Hepatocyte (in vitro differentiated cells): ENCODE data around the gene LCT.

ENCODE experiments used
- CTCF ChIP-seq: fragments of 200-600 bp; sonication (generic); IDR thresholded peaks from 2 replicates; pipeline ENCODE4 v1.5.1; 2016; ENCODE audit warnings: antibody characterized with exemption, mild to moderate bottlenecking; ENCODE audit not compliant: poor library complexity
- EZH2 ChIP-seq: fragments of 200-600 bp; sonication (generic); IDR thresholded peaks from 2 replicates; pipeline ENCODE4 v1.6.1; 2016; ENCODE audit warnings: antibody characterized with exemption, mild to moderate bottlenecking, borderline replicate concordance
- EZH2phosphoT487 ChIP-seq: fragments of 200-600 bp; sonication (generic); IDR thresholded peaks from one replicate; pipeline ENCODE4 v1.6.1; 2018; ENCODE audit warnings: antibody characterized with exemption, mild to moderate bottlenecking, low read depth, moderate library complexity; ENCODE audit not compliant: unreplicated experiment, severe bottlenecking

- no peak for TF ChIP-seq CTCF
- TF ChIP-seq EZH2 = no peak
- TF ChIP-seq EZH2phosphoT487 = no peak
Observed at GRCh38 chr2:135783439-135783838, 53.5 kb downstream of the LCT start.
